Fibroblast of lung (primary cell): ENCODE results near the gene CLDN10.

Experiments
- CTCF ChIP-seq, 2 donors: IDR thresholded peaks in 1 of 2; conservative IDR thresholded peaks in 1 of 2; 1 replicate in 1 of 2; 2 replicates in 1 of 2; pipeline ENCODE4 v1.5.1; 2011 to 2012; ENCODE audit warnings: low read length in 2 of 2, control low read depth in 1 of 2, inconsistent platforms in 1 of 2, low read depth in 1 of 2, mild to moderate bottlenecking in 1 of 2
- EZH2 ChIP-seq: IDR thresholded peaks from 2 replicates; pipeline ENCODE4 v1.5.1; 2012; ENCODE audit warnings: low read length, control low read depth, mild to moderate bottlenecking; ENCODE audit errors: missing control alignments

GRCh38 chr13:95547531-95548167 is 4.9 kb upstream of the CLDN10 start:
- no peak for TF ChIP-seq CTCF (conservative IDR thresholded peaks at IDR 0.05 in 1 of 2, IDR thresholded peaks at IDR 0.05 in 1 of 2; ENCODE audit: low read depth in 1 of 2, low read length in 2 of 2)
- TF ChIP-seq EZH2, result no peak
